Sigmoid colon (tissue), 7 donors: ENCODE results near the gene HTR1D. TPM values are rescaled to one million over a fixed set of nuclear protein-coding genes. Genes with fewer than 3 reads are reported as not detected.

Experiments used
- DNase-seq: peaks from one replicate; pipeline ENCODE4 v3.0.0-alpha.2; 2019
- H3K27ac ChIP-seq, 4 donors: fragments of 200-600 bp; sonication (generic); one replicate each; pipeline ENCODE4 v1.5.1; 2016 to 2019; ENCODE audit warnings: mild to moderate bottlenecking in 1 of 4
- H3K27me3 ChIP-seq, 3 donors: fragments of 200-600 bp; sonication (generic); one replicate each; pipeline ENCODE4 v1.5.1; 2019; ENCODE audit warnings: mild to moderate bottlenecking in 1 of 3
- H3K36me3 ChIP-seq, 4 donors: fragments of 200-600 bp; sonication (generic); one replicate each; pipeline ENCODE4 v1.5.1; 2016 to 2019
- H3K4me1 ChIP-seq, 4 donors: fragments of 200-600 bp; sonication (generic); one replicate each; pipeline ENCODE4 v1.5.1; 2017 to 2019
- H3K4me3 ChIP-seq, 4 donors: fragments of 200-600 bp; sonication (generic); one replicate each; pipeline ENCODE4 v1.5.1; 2017 to 2019; ENCODE audit warnings: mild to moderate bottlenecking in 2 of 4, moderate library complexity in 1 of 4
- H3K9me3 ChIP-seq, 4 donors: fragments of 200-600 bp in 3 of 4; sonication (generic) in 3 of 4; one replicate each; pipeline versions ENCODE4 v1.5.1 to v1.6.1; 2013 to 2019
- CTCF ChIP-seq, 4 experiments: fragments of 450-650 bp in 3 of 4; fragments of 200-600 bp in 1 of 4; IDR thresholded peaks; one replicate each; pipeline ENCODE4 v1.5.1; 2016 to 2019; ENCODE audit warnings: antibody characterized with exemption in 4 of 4, mild to moderate bottlenecking in 3 of 4, moderate library complexity in 2 of 4
- EP300 ChIP-seq, 4 donors: sonication (generic); formaldehyde crosslinking; IDR thresholded peaks; one replicate each; pipeline ENCODE4 v1.6.1; 2017; ENCODE audit warnings: antibody characterized with exemption in 4 of 4
- POLR2A ChIP-seq, 2 donors: fragments of 450-650 bp; IDR thresholded peaks; one replicate each; pipeline ENCODE4 v1.6.1; 2016; ENCODE audit warnings: antibody characterized with exemption in 2 of 2, mild to moderate bottlenecking in 2 of 2, moderate library complexity in 2 of 2
- POLR2AphosphoS5 ChIP-seq, 4 donors: sonication (generic); formaldehyde crosslinking; IDR thresholded peaks; one replicate each; pipeline ENCODE4 v1.6.1; 2017; ENCODE audit warnings: antibody characterized with exemption in 4 of 4
- WGBS, 2 donors: extraction: QIAGEN DNeasy Blood & Tissue Kit; methylation state at CpG; one replicate each; pipeline ENCODE4 v1.1.7; 2013; 5-methylcytosine and 5-hydroxymethylcytosine counted together
- intact Hi-C: fragments of 100-400 bp; cut with DNase I; formaldehyde crosslinking; loops from one replicate; pipeline ENCODE4 v1.15.1; 2023
- polyA plus RNA-seq, 3 donors: library from polyadenylated mRNA; stranded (reverse); fragments of 200-250 nt; gene quantifications; one replicate each; pipeline ENCODE4 v1.2.3, GENCODE V29; 2013
- total RNA-seq, 4 donors: library from RNA; depleted of rRNA; stranded (reverse); fragments of >200 nt; gene quantifications; one replicate each; pipeline ENCODE4 v1.1.0, GENCODE V29; 2016
- donor health status: healthy with polysubstance abuse.
- donor health status: Bipolar disorder and iron deficiency.
- donor health status: healthy.

The HTR1D gene
- total and polyA plus RNA-seq, 7 donors = 0.13 to 0.46 TPM; not detected in 5

GRCh38 chr1:23169727-23170335, 47.5 kb downstream of the HTR1D start:
- peaks cover 0 to 49% (median 35%) of the 10 kb centered on the region in 4 donors for H3K4me1 ChIP-seq
- DNase-seq = peak; percentile 88
- no peaks in the 10 kb centered on the region for H3K36me3 ChIP-seq
- H3K27me3 ChIP-seq = no peaks in the 10 kb centered on the region
- intact Hi-C loops = loop anchor here (10.0 kb wide), 1 partner anchor 235 kb away; no protein-coding TSS in a partner anchor
- TF ChIP-seq POLR2A (IDR thresholded peaks at IDR 0.05) (no peak), CTCF (IDR thresholded peaks at IDR 0.05) (no peak), EP300 (IDR thresholded peaks at IDR 0.05) (no peak), POLR2AphosphoS5 (IDR thresholded peaks at IDR 0.05) (peak; percentile 32 to 72 (median 54))
- peak overlapping the region; percentile 91 to 99 (median 98) for H3K27ac ChIP-seq
- peak overlapping the region in 1 of 4 donors; percentile 91 for H3K4me3 ChIP-seq
- H3K9me3 ChIP-seq = no peaks in the 10 kb centered on the region
- WGBS, 2 donors = 35 to 53% methylated on average over 5 of the region's 5 CpGs

GRCh38 chr1:23169195-23169575, 48.1 kb downstream of the HTR1D start:
- Histone ChIP-seq H3K27me3 (no peaks in the 10 kb centered on the region), H3K9me3 (no peaks in the 10 kb centered on the region), H3K4me3 (peak overlapping the region; percentile 58 to 96 (median 92)), H3K36me3 (no peaks in the 10 kb centered on the region), H3K27ac (peak overlapping the region; percentile 91 to 99 (median 98)), H3K4me1 (peaks cover 0 to 55% (median 38%) of the 10 kb centered on the region in 4 donors)
- DNase-seq = no peak
- intact Hi-C loops = no loop called here
- WGBS, 2 donors = 51 to 59% methylated on average over 14 of the region's 14 CpGs
- TF ChIP-seq CTCF (IDR thresholded peaks at IDR 0.05) (no peak), POLR2AphosphoS5 (IDR thresholded peaks at IDR 0.05) (no peak), POLR2A (IDR thresholded peaks at IDR 0.05) (no peak), EP300 (IDR thresholded peaks at IDR 0.05) (no peak)

GRCh38 chr1:23168445-23169194, 48.7 kb downstream of the HTR1D start, which contains the start of gene LUZP1:
LUZP1 (minus strand) TSS chr1:23168856.
- no peaks in the 10 kb centered on the region for H3K36me3 ChIP-seq
- peak; percentile 97 for DNase-seq
- WGBS, 2 donors = 6 to 8% methylated on average over 56 of the region's 56 CpGs
- peak within 1 kb of the TSS; percentile 58 to 96 (median 92) for H3K4me3 ChIP-seq
- H3K4me1 ChIP-seq = peaks cover 0 to 58% (median 40%) of the 10 kb centered on the region in 4 donors
- peak within 1 kb of the TSS; percentile 91 to 99 (median 98) for H3K27ac ChIP-seq
- TF ChIP-seq CTCF (IDR thresholded peaks at IDR 0.05) (no peak), POLR2A (IDR thresholded peaks at IDR 0.05) (peak; percentile 85 to 92), EP300 (IDR thresholded peaks at IDR 0.05) (no peak), POLR2AphosphoS5 (IDR thresholded peaks at IDR 0.05) (peak; percentile 99 to 100 (median 99))
- intact Hi-C loops = loop anchor here (1.0 kb wide), 1 partner anchor 9 kb away; no protein-coding TSS in a partner anchor
- H3K27me3 ChIP-seq = no peaks in the 10 kb centered on the region
- H3K9me3 ChIP-seq = no peaks in the 10 kb centered on the region

- Histone ChIP-seq H3K27me3 (no peaks in the 10 kb centered on the region), H3K4me1 (peaks cover 0 to 59% (median 42%) of the 10 kb centered on the region in 4 donors), H3K27ac (peak overlapping the region; percentile 91 to 99 (median 98)), H3K9me3 (no peaks in the 10 kb centered on the region), H3K36me3 (no peaks in the 10 kb centered on the region), H3K4me3 (peak overlapping the region; percentile 58 to 96 (median 92))
- TF ChIP-seq POLR2A (IDR thresholded peaks at IDR 0.05) (no peak), CTCF (IDR thresholded peaks at IDR 0.05) (no peak), EP300 (IDR thresholded peaks at IDR 0.05) (no peak), POLR2AphosphoS5 (IDR thresholded peaks at IDR 0.05) (no peak)
- WGBS, 2 donors = 1% methylated on average over 49 of the region's 49 CpGs
- peak; percentile 68 for DNase-seq
- intact Hi-C loops = loop anchor here (1.0 kb wide), 1 partner anchor 9 kb away; no protein-coding TSS in a partner anchor
Observed at GRCh38 chr1:23168079-23168444, 49.2 kb downstream of the HTR1D start.
